Measurements from ENCODE around the gene HAVCR1. TPM values are rescaled to one million over a fixed set of nuclear protein-coding genes. Genes with fewer than 3 reads are reported as not detected.
A peak's percentile ranks its signal among the peaks of the same experiment; 100 is the strongest.

Gene HAVCR1
- total RNA-seq, 1 experiment from 2014 or later, result 0.36 TPM

GRCh38 chr5:157106630-157107461 lies 47.9 kb upstream of the HAVCR1 start:
- in situ Hi-C loops (cut with HindIII; ENCODE audit: low pct_unique_long_range_greater_than_20kb, low sequenced_read_pairs), result no loop called here
- POLR2A ChIA-PET, result no interaction called here
- intact Hi-C loops (cut with micrococcal nuclease; ENCODE audit: unreplicated experiment), result no loop called here
- ATAC-seq, result no peak
- Histone ChIP-seq H3K36me3 (ENCODE audit: control insufficient read depth, insufficient read depth, low read length) (no peaks in the 10 kb centered on the region), H3K4me3 (ENCODE audit: low read depth in 2 of 2, low read length in 2 of 2) (no peak overlapping the region), H3K27ac (ENCODE audit: low read length) (no peak overlapping the region), H3K27me3 (ENCODE audit: control insufficient read depth, insufficient read depth, low read length) (0 out of 2 replicates have a peak, but pooled peaks cover 2% of the 10 kb centered on the region), H3K9me3 (ENCODE audit: control insufficient read depth, insufficient read depth, low read depth, low read length) (no peaks in the 10 kb centered on the region), H3K4me1 (ENCODE audit: control insufficient read depth, insufficient read depth, low read length) (no peaks in the 10 kb centered on the region)
- DNase-seq (ENCODE audit: low read depth, low spot score), result no peak
- no TSS peak for BruUV-seq (replicated peaks)
- CTCF ChIA-PET, result interaction anchor here (0.6 kb wide), 1 partner anchor 78 kb away, joined by 3 read pairs; no protein-coding TSS in a partner anchor
- TF ChIP-seq CTCF (IDR thresholded peaks at IDR 0.05) (no peak), SIN3A (IDR thresholded peaks at IDR 0.05; ENCODE audit: borderline replicate concordance, insufficient read depth, low read depth, low read length) (no peak), POLR2AphosphoS5 (IDR thresholded peaks at IDR 0.05; ENCODE audit: low read depth, low read length) (no peak)
- TF ChIP-seq, protein P1, sequence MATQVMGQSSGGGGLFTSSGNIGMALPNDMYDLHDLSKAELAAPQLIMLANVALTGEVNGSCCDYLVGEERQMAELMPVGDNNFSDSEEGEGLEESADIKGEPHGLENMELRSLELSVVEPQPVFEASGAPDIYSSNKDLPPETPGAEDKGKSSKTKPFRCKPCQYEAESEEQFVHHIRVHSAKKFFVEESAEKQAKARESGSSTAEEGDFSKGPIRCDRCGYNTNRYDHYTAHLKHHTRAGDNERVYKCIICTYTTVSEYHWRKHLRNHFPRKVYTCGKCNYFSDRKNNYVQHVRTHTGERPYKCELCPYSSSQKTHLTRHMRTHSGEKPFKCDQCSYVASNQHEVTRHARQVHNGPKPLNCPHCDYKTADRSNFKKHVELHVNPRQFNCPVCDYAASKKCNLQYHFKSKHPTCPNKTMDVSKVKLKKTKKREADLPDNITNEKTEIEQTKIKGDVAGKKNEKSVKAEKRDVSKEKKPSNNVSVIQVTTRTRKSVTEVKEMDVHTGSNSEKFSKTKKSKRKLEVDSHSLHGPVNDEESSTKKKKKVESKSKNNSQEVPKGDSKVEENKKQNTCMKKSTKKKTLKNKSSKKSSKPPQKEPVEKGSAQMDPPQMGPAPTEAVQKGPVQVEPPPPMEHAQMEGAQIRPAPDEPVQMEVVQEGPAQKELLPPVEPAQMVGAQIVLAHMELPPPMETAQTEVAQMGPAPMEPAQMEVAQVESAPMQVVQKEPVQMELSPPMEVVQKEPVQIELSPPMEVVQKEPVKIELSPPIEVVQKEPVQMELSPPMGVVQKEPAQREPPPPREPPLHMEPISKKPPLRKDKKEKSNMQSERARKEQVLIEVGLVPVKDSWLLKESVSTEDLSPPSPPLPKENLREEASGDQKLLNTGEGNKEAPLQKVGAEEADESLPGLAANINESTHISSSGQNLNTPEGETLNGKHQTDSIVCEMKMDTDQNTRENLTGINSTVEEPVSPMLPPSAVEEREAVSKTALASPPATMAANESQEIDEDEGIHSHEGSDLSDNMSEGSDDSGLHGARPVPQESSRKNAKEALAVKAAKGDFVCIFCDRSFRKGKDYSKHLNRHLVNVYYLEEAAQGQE (IDR thresholded peaks at IDR 0.05; ENCODE audit: insufficient read depth in 1 of 2, low read depth in 2 of 2, low read length in 1 of 2), result no peak

GRCh38 chr5:157100140-157100679 lies 41.3 kb upstream of the HAVCR1 start:
- H3K4me3 ChIP-seq (ENCODE audit: low read depth in 2 of 2, low read length in 2 of 2), result no peak overlapping the region
- DNase-seq (ENCODE audit: low read depth, low spot score), result peak; percentile 18
- POLR2A ChIA-PET, result no interaction called here
- H3K27ac ChIP-seq (ENCODE audit: low read length), result no peak overlapping the region
- no peaks in the 10 kb centered on the region for H3K36me3 ChIP-seq (ENCODE audit: control insufficient read depth, insufficient read depth, low read length)
- no peaks in the 10 kb centered on the region for H3K4me1 ChIP-seq (ENCODE audit: control insufficient read depth, insufficient read depth, low read length)
- in situ Hi-C loops (cut with HindIII; ENCODE audit: low pct_unique_long_range_greater_than_20kb, low sequenced_read_pairs), result no loop called here
- ATAC-seq, result no peak
- CTCF ChIA-PET, result interaction anchor here (0.6 kb wide), 1 partner anchor 618 kb away, joined by 3 read pairs; no protein-coding TSS in a partner anchor
- TF ChIP-seq CTCF (IDR thresholded peaks at IDR 0.05) (no peak), POLR2AphosphoS5 (IDR thresholded peaks at IDR 0.05; ENCODE audit: low read depth, low read length) (no peak), SIN3A (IDR thresholded peaks at IDR 0.05; ENCODE audit: borderline replicate concordance, insufficient read depth, low read depth, low read length) (no peak), TCF7L2 (IDR thresholded peaks at IDR 0.05; ENCODE audit: low read depth, low read length) (no peak)
- TF ChIP-seq, protein P1 (IDR thresholded peaks at IDR 0.05; ENCODE audit: insufficient read depth in 1 of 2, low read depth in 2 of 2, low read length in 1 of 2), result no peak
- H3K27me3 ChIP-seq (ENCODE audit: control insufficient read depth, insufficient read depth, low read length), result no peaks in the 10 kb centered on the region
- BruUV-seq (replicated peaks), result no TSS peak
- intact Hi-C loops (cut with micrococcal nuclease; ENCODE audit: unreplicated experiment), result no loop called here
- no peaks in the 10 kb centered on the region for H3K9me3 ChIP-seq (ENCODE audit: control insufficient read depth, insufficient read depth, low read depth, low read length)
